HepG2 (cell line): ENCODE results near the gene BMX. TPM values are rescaled to one million over a fixed set of nuclear protein-coding genes. Genes with fewer than 3 reads are reported as not detected.

Experiments
- ATAC-seq: fragments of 200-7000 bp; cut with Tn5 transposase; 3 replicates; pipeline ENCODE4 v1.9.1; 2020; ENCODE audit warnings: mild to moderate bottlenecking, moderate library complexity
- BruUV-seq: library from RNA; stranded (reverse); fragments of 400-500 nt; replicated peaks from 2 replicates; lab custom pipeline; 2021; lab: Mats Ljungman, UMichigan
- CTCF ChIA-PET: fragments of 300-600 bp; formaldehyde crosslinking; extraction: SDS; loops from one replicate; lab custom pipeline; 2021; ENCODE audit warnings: low total read pairs, inconsistent platforms, low intra/inter-chr PET ratio; lab: Yijun Ruan, JAX
- POLR2A ChIA-PET: fragments of 350-600 bp; sonication (Branson Sonifier 250); formaldehyde crosslinking; loops from one replicate; lab custom pipeline; 2020; ENCODE audit warnings: antibody characterized with exemption, inconsistent platforms; lab: Yijun Ruan, JAX
- DNase-seq: peaks from one replicate; pipeline ENCODE4 v3.0.0-alpha.2; 2015; ENCODE audit warnings: low spot score
- FAIRE-seq: peaks from 3 replicates; lab custom pipeline; 2011; peaks lifted over from hg19 to GRCh38; lab: Jason Lieb, UNC
- H2AFZ ChIP-seq: one replicate; pipeline ENCODE4 v1.6.1; 2011; ENCODE audit warnings: low read length, inconsistent platforms
- H3K27ac ChIP-seq: fragments of 300-600 bp; 3 replicates; pipeline ENCODE4 v1.8.0; 2011; ENCODE audit warnings: mixed run types, mild to moderate bottlenecking, mixed read lengths, low read length, inconsistent platforms; ENCODE audit not compliant: insufficient read depth; ENCODE audit errors: extremely low read length
- H3K27me3 ChIP-seq, 2 experiments: fragments of 200-600 bp in 1 of 2; 2 replicates in 1 of 2; 3 replicates in 1 of 2; pipeline versions ENCODE4 v1.6.0 to v1.8.0; 2011; ENCODE audit warnings: low read length in 2 of 2, mild to moderate bottlenecking in 2 of 2, moderate library complexity in 2 of 2, inconsistent platforms in 1 of 2; ENCODE audit not compliant: insufficient read depth in 2 of 2, control insufficient read depth in 1 of 2
- H3K36me3 ChIP-seq, 2 experiments: fragments of 200-600 bp in 1 of 2; replicated peaks in 1 of 2; 2 replicates in 1 of 2; 3 replicates in 1 of 2; pipeline versions ENCODE4 v1.5.1 to v1.8.0; 2011; ENCODE audit warnings: low read length in 2 of 2, inconsistent platforms in 1 of 2; ENCODE audit not compliant: insufficient read depth in 2 of 2, control insufficient read depth in 1 of 2
- H3K4me1 ChIP-seq: 2 replicates; pipeline ENCODE4 v1.5.1; 2012; ENCODE audit warnings: low read length, inconsistent platforms; ENCODE audit not compliant: insufficient read depth
- H3K4me2 ChIP-seq: 2 replicates; pipeline ENCODE4 v1.6.0; 2011; ENCODE audit warnings: low read depth, low read length, inconsistent platforms
- H3K4me3 ChIP-seq, 3 experiments: fragments of 200-600 bp in 1 of 3; sonication (generic), shearing (Covaris generic) in 1 of 3; replicated peaks in 1 of 3; 2 replicates each; pipeline ENCODE4 v1.5.1; 2011 to 2016; ENCODE audit warnings: low read length in 3 of 3, inconsistent platforms in 2 of 3, low read depth in 2 of 3, mild to moderate bottlenecking in 2 of 3, control low read depth in 1 of 3, mixed read lengths in 1 of 3; ENCODE audit not compliant: insufficient read depth in 1 of 3
- H3K79me2 ChIP-seq: one replicate; pipeline ENCODE4 v1.6.1; 2011; ENCODE audit warnings: low read length, inconsistent platforms; ENCODE audit not compliant: insufficient read depth
- H3K9ac ChIP-seq: 2 replicates; pipeline ENCODE4 v1.6.0; 2011; ENCODE audit warnings: mild to moderate bottlenecking, low read depth, low read length, inconsistent platforms; ENCODE audit not compliant: insufficient read depth
- H3K9me3 ChIP-seq: 2 replicates; pipeline ENCODE4 v1.5.1; 2012; ENCODE audit warnings: mild to moderate bottlenecking, low read length
- H4K20me1 ChIP-seq: 2 replicates; pipeline ENCODE4 v1.6.0; 2011; ENCODE audit warnings: inconsistent platforms, mild to moderate bottlenecking, low read length, moderate library complexity; ENCODE audit not compliant: insufficient read depth
- ATM ChIP-seq: fragments of 450-650 bp; IDR thresholded peaks from 2 replicates; pipeline ENCODE4 v1.7.1; 2017; ENCODE audit warnings: mild to moderate bottlenecking, borderline replicate concordance
- DNMT1 ChIP-seq: sonication (generic); formaldehyde crosslinking; IDR thresholded peaks from 2 replicates; pipeline ENCODE4 v1.5.1; 2020; ENCODE audit warnings: mild to moderate bottlenecking, missing genetic modification reagents
- DR1 ChIP-seq: sonication (generic); formaldehyde crosslinking; IDR thresholded peaks from 2 replicates; pipeline ENCODE4 v1.8.0; 2021; ENCODE audit warnings: mild to moderate bottlenecking, missing genetic modification reagents, inconsistent platforms
- IRF1 ChIP-seq: sonication (generic); formaldehyde crosslinking; IDR thresholded peaks from 2 replicates; pipeline ENCODE4 v1.4.0; 2020; ENCODE audit warnings: low read depth, mild to moderate bottlenecking, missing genetic modification reagents
- MAFF ChIP-seq: IDR thresholded peaks from 2 replicates; pipeline ENCODE4 v1.6.1; 2011; ENCODE audit warnings: low read depth, low read length, improper control_type of control experiment
- PRDM10 ChIP-seq: sonication (generic); formaldehyde crosslinking; IDR thresholded peaks from 2 replicates; pipeline ENCODE4 v1.4.0; 2020; ENCODE audit warnings: low read depth, missing genetic modification reagents
- SALL1 ChIP-seq: sonication (generic); formaldehyde crosslinking; IDR thresholded peaks from 2 replicates; pipeline ENCODE4 v1.8.0; 2022; ENCODE audit warnings: mild to moderate bottlenecking, missing genetic modification reagents
- SATB2 ChIP-seq: sonication (generic); formaldehyde crosslinking; IDR thresholded peaks from 2 replicates; pipeline ENCODE4 v1.5.0; 2020; ENCODE audit warnings: missing genetic modification reagents
- SOX5 ChIP-seq: IDR thresholded peaks from 2 replicates; pipeline ENCODE4 v1.6.1; 2016; ENCODE audit warnings: borderline replicate concordance
- SRSF1 ChIP-seq: fragments of 200-400 bp; formaldehyde crosslinking; optimal IDR thresholded peaks from 2 replicates; pipeline ENCODE3; 2017; ENCODE audit warnings: mild to moderate bottlenecking, low read depth, low read length, moderate library complexity
- ZFP36 ChIP-seq: fragments of 150-350 bp; IDR thresholded peaks from 2 replicates; pipeline ENCODE4 v1.6.1; 2018; ENCODE audit warnings: borderline replicate concordance, low read length, low read depth; ENCODE audit not compliant: partially characterized antibody
- ZKSCAN1 ChIP-seq: fragments of 150-350 bp; IDR thresholded peaks from 2 replicates; pipeline ENCODE4 v1.6.1; 2014; ENCODE audit warnings: low read length
- ZNF350 ChIP-seq: sonication (generic); formaldehyde crosslinking; IDR thresholded peaks from 2 replicates; pipeline ENCODE4 v1.4.0; 2020; ENCODE audit warnings: mild to moderate bottlenecking, low read depth, missing genetic modification reagents, borderline replicate concordance
- WGBS: methylation state at CpG from one replicate; pipeline ENCODE4 v1.1.6; 2017; ENCODE audit warnings: low lambda C conversion rate; 5-methylcytosine and 5-hydroxymethylcytosine counted together
- in situ Hi-C: cut with HindIII; loops from 2 replicates; pipeline ENCODE4 v1.10.0; 2017; ENCODE audit warnings: low pct_unique_long_range_greater_than_20kb; ENCODE audit not compliant: extremely low pct_ligation_motif_present
- intact Hi-C: fragments of 100-400 bp; cut with micrococcal nuclease; formaldehyde crosslinking; loops from one replicate; pipeline ENCODE4 v1.10.0; 2022; ENCODE audit not compliant: unreplicated experiment
- polyA plus RNA-seq, 8 experiments: library from polyadenylated mRNA; depleted of rRNA in 3 of 8; stranded (reverse) in 7 of 8; unstranded in 1 of 8; fragments of >200 nt; fragmentation: Illumina TruSeq in 4 of 8; extraction: Trizol in 4 of 8; gene quantifications; 2 replicates each; pipeline versions ENCODE4 v1.2.1 to v1.2.3, GENCODE V29; 2011 to 2016; ENCODE audit warnings: low read depth in 4 of 8, missing spikeins in 1 of 8, mixed read lengths in 1 of 8; ENCODE audit not compliant: insufficient read depth in 1 of 8
- total RNA-seq, 5 experiments: library from RNA; depleted of rRNA; stranded (reverse); fragments of >200 nt; fragmentation: Illumina TruSeq; extraction: Trizol; gene quantifications; 2 replicates each; pipeline ENCODE4 v1.2.3, GENCODE V29; 2016; ENCODE audit warnings: low read depth in 1 of 5

The BMX gene
- total and polyA plus RNA-seq, 2 of the 13 experiments (the other 11 are each of a cell fraction or from before 2014, with no cell fraction given) = not detected

DNA sequence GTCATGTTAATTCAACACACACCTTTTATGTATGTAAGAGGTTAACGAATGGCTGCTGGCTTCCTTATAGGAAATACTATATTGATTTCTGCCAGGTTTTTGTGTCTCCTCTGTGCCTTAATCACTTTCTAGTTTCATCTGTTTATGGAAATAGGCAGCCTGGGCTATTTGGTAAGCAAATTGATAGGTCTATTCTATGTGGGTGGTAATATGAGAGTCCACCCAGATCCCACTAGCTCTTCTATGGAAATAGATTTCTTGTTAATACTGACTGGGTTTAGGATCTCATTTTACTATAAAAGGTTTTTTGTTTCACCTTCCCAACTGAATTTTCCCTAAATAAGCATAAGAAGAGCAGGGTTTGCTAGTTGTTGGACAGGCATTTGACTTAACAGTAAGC lies 4.1 kb downstream of the BMX start:
- 82% methylated on average over 1 of the region's 1 CpG for WGBS
- TF ChIP-seq DR1 (CRISPR knock-in tag) = no peak
- TF ChIP-seq PRDM10 = no peak
- TF ChIP-seq IRF1 = no peak
- TF ChIP-seq ATM = no peak
- no peak for TF ChIP-seq SOX5
- no peak for TF ChIP-seq SALL1 (CRISPR knock-in tag)
- no peak for TF ChIP-seq SRSF1
- no peak for TF ChIP-seq ZFP36
- no peak for TF ChIP-seq SATB2
- TF ChIP-seq ZKSCAN1 = no peak
- TF ChIP-seq ZNF350 (CRISPR knock-in tag) = no peak
- no peak for TF ChIP-seq MAFF
- TF ChIP-seq DNMT1 = no peak
- no peaks in the 10 kb centered on the region for H4K20me1 ChIP-seq
- H2AFZ ChIP-seq = no peak overlapping the region
- no peak overlapping the region for H3K27ac ChIP-seq
- no peak overlapping the region for H3K4me3 ChIP-seq
- H3K27me3 ChIP-seq = no peaks in the 10 kb centered on the region
- no peaks in the 10 kb centered on the region for H3K79me2 ChIP-seq
- FAIRE-seq (no peak), DNase-seq (no peak), ATAC-seq (no peak)
- H3K4me2 ChIP-seq = no peak overlapping the region
- POLR2A ChIA-PET = no interaction called here
- H3K9me3 ChIP-seq = no peaks in the 10 kb centered on the region
- in situ Hi-C loops (loop anchor here (10.0 kb wide), 1 partner anchor 60 kb away; no protein-coding TSS in a partner anchor), intact Hi-C loops (no loop called here)
- H3K36me3 ChIP-seq = no peaks in the 10 kb centered on the region
- CTCF ChIA-PET = no interaction called here
- H3K4me1 ChIP-seq = no peaks in the 10 kb centered on the region
- H3K9ac ChIP-seq = no peak overlapping the region
- BruUV-seq = no TSS peak
